ENCODE data around the gene ZNF444.
"Not testable (repeated sequence)": the region's sequence is repeated elsewhere in the genome, so short reads cannot be mapped to it uniquely, and the experiment has no call there.

The ZNF444 gene

DNA sequence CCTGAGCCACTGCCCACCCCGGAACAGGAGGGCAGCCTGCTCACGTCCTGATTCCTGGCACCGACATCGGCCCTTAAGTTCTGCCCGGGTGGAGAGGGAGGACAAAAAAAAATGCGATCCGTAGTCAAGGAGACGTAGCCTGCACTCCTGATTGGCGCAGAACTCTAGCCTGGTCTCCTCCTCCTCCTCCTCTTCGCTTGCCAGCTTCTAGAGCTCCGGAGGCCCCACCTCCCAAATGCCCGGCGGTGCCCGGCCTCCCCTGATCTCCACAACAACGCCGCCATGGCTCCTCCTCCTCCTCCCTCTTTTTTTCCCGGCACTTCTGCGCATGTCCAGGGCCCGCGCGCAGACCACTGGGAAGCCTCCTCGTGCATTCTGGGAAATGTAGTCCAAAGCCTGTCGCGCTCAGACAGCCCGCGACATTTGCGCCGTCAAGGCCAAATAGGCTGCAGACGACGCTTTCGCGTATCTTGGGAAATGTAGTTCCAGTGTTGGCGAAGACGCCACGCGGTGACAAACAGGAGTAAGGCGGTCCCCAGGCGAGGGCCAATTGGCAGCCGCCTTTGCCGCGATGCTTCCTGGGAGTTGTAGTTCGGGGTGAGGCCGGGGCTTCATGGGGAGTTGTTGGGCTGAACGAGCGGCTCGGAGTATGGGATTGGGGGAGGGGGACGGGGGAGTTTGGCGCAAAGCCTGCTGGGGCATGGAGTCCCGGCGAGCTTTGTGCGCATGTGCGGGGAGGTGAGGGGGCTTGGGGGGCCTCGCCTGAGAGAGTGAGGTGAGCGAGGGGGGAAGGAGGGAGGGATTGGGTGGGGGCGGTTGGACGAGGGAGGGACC lies at the start of gene ZNF444:
Gene ZNF444 (plus strand): TSS at position 705 of the 834 bp plus-strand sequence. CDS start 5,625 bp downstream, outside the sequence.
- in situ Hi-C loops (cut with MboI; ENCODE audit: low sequenced_read_pairs) = no loop called here

DNA sequence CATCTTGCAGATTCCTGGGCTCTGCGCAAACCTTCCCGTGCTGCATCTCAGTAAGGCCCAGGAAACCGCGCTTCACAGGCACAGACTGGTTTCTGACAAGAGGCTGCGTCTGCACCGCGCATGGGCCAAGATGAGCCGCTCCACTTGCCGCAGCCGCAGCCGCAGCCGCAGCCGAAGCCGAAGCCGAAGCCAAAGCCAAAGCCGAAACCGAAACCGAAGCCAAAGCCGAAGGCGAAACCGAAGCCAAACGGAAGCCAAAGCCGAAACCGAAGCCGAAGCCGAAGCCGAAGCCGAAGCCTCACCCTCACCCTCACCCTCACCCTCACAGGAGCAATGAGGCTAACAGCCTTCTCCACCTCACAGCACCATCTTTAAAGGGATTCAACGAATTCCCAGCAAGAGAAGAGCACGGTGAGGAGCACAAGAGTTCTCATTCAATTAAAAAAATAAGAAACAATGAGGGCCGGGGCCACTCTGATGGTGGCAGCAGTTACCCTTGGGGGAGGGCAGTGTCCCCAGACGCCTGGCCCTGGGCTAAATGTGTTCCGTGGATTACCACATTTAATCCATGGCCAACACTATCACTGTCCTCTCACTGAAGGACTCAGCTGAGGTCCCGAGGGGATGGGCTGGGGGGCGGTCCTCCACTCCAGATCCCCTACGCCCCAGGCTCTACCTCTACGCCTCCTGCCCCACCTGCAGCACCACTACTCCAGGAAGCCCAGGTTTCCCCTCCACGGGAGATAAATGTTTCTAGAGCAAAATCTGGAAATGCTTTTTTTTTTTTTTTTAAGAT lies 49.1 kb upstream of the ZNF444 start:
- in situ Hi-C loops (cut with MboI; ENCODE audit: low sequenced_read_pairs) = no loop called here

DNA sequence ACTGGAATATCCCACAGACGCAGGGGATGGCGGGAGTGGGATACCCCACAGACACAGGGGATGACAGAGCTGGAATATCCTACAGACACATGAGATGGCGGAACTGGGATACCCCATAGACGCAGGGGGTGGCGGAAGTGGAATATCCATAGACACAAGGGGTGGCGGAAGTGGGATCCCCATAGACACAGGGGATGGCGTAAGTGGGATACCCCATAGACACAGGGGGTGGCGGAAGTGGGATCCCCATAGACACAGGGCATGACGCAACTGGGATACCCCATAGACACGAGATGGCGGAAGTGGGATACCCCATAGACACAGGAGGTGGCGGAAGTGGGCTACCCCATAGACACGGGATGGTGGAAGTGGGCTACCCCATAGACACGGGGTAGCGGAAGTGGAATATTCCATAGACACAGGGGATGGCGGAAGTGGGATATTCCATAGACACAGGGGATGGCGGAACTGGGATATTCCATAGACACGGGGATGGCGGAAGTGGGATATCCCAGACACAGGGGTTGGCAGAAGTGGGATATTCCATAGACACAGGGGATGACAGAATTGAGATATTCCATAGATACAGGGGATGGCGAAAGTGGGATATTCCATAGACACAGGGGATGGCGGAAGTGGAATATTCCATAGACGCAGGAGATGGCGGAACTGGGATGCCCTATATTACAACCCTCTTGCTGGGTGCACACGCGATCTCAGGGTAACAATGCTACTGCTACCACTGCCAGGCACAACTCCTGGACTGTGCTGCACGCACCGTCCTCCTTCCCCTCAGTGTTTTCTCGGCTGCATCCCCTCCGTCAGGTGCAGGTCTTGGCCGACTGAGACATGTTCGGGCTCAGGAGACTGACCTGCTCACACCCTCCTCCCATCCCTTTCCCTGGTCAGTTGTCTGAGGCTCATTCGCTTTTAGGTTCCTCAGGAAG lies 48.1 kb upstream of the ZNF444 start:
- in situ Hi-C loops (cut with MboI; ENCODE audit: low sequenced_read_pairs) = no loop called here

DNA sequence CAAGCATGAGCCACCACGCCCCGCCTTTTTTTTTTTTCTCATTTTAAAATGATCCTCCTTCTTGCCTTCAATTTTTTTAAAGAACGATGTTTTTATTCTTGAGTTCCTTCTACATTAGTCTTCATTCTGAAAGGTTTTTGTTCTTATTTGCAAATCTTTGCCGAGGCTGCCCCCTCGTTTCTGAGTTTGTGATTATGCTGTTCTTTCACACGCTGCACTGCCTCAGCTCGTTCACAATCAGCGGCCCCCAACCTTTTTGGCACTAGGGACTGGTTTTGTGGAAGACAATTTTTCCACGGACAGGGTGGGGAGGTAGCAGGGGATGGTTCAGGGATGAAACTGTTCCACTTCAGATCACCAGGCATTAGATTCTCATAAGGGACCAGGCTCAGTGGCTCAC lies 46.6 kb upstream of the ZNF444 start:
- in situ Hi-C loops (cut with MboI; ENCODE audit: low sequenced_read_pairs) = no loop called here

DNA sequence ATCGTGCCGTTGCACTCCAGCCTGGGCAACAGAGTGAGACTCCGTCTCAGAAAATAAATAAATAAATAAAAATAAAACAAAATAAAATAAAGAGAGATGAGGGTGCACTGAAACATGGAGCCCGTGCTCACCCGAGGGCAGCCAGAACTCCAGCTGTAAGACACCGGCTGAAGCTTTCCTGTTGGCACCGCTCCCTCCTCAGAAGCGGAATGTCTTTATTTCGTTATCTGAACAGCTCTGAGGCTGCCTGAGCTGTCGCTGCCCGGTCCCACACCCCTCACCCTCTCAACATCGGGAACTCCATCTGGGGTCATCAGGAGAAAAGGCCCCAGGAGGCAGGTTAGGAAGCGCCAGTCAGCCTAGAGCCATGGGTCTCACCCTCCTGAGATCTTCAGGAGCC lies 44.4 kb upstream of the ZNF444 start:
- in situ Hi-C loops (cut with MboI; ENCODE audit: low sequenced_read_pairs) = no loop called here

DNA sequence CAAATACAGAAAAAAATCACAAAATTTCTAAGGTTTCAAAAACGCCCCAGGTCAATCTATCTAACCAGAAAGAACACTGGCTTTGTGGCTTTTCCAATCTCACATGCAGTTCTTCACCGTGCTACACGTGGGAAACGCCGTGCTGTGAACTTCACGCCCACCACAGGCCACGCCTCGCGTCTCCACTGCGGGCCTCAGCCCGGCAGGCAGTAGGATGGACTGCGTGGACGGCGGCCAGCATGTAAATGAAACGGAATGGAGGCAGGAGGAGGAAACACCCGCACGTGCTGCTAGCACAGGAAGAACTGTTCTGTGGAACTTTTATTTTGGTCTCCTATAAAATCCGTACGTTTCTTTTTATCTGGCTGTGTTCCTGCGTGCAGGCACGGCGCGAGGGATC lies 43.8 kb upstream of the ZNF444 start:
- in situ Hi-C loops (cut with MboI; ENCODE audit: low sequenced_read_pairs) = no loop called here

DNA sequence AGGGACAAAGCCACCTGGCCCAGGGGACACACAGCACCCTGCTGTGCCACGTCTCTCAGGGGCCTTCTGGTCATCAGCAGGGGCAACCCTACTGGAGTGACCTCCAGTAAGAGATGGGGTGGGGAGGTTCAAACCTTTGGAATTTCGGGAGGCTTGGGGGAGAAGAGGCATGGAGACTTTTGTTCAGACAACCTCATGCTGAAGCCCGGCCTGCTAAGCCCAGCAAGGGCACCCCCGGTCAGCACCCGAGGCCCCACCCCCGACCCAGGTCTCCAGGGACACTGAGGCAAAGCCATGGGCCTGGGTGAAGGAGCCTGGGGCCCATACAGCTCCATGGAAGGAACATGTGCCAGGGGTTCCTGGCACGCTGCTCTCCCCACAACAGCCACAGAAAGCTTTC lies 43.3 kb upstream of the ZNF444 start:
- in situ Hi-C loops (cut with MboI; ENCODE audit: low sequenced_read_pairs) = no loop called here

DNA sequence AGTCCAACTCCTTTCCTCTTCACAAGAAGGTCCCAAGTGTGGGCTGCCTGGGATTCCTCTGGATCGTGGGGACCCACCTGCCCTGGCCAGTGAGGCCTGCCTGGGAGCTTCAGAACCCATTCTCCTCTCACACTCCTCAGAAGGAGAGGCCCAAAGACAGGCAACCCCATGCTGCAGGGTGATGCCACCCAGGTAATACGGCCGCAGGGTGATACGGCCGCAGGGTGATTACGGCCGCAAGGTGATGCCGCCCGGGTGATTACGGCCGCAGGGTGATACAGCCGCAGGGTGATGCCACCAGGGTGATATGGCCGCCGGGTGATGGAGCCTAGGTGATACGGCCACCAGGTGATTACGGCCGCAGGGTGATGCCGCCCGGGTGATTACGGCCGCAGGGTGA lies 42.9 kb upstream of the ZNF444 start:
- in situ Hi-C loops (cut with MboI; ENCODE audit: low sequenced_read_pairs) = not testable (repeated sequence)

DNA sequence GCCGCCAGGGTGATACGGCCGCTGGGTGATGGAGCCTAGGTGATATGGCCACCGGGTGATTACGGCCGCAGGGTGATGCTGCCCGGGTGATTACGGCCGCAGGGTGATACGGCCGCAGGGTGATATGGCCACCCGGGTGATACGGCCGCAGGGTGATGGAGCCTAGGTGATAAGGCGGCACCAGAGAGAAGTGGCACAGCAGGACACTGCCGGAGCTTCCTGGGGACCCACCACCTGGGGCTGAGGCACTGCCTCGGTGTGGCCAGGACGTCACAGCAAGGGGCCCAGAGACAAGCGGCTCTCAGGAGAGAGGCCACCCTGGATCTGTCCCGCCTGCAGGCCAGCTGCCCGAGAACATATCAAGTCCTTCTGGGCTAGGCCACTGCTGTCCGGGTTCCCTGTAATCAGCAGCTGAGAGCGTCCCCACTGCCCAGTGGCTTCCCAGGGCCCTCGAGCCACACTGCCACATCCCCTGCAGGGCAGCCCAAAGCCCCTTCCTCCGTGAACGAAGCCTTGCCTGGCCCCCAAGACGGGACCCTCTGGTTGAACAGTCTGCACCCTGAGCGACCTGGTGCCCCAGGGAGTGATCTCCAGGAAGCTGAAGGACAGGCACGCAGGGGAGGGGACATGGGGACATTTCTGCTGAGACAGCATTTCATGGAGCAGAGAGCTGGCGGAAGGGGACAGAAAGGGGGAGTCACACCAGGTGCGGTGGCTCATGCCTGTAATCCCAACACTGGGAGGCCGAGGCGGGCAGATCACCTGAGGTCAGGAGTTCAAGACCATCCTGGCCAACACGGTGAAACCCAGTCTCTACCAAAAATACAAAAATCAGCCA lies 42.1 kb upstream of the ZNF444 start:
- in situ Hi-C loops (cut with MboI; ENCODE audit: low sequenced_read_pairs) = no loop called here

DNA sequence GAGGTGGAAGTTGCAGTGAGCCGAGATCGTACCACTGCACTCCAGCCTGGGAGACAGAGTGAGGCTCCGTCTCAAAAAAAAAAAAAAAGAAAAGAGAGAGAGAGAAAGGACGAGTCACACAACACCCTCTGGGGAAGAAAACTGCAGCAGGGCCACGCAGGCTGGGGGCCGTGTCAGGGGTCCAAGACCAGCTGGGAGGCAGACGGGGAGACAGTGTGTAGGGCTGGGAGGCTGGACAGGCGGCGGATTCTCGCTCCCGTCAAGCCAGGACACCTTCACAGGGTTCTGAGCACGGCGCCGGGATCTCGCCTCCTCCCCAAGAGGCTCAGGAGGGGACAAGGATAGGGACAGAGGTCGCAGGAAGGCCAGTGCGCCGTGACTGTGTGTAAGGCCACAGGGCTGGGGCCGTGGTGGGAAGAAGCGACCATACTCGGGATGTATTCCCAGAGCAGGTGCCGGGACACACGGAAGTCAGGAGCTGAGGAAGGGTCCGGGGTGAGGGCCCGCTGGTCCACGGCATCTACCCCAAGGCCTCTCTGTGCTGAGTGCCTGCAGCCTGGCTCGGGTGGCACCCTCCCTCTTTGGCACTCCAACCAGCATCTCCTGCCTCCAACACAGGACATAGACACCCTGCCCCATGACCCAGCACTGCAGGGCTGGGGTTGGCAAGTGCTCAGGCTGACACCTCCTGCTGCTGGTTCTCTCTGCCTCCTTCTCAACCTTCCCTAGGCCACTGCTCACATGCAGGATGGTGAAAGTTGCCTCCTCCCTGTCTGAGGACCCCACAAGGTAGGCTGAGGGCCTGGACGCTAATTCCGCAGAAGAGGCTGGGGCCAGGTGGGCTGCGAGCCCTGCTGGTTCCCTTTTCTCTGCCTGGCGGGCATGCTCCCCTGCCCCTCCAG lies 41.2 kb upstream of the ZNF444 start:
- in situ Hi-C loops (cut with MboI; ENCODE audit: low sequenced_read_pairs) = no loop called here

DNA sequence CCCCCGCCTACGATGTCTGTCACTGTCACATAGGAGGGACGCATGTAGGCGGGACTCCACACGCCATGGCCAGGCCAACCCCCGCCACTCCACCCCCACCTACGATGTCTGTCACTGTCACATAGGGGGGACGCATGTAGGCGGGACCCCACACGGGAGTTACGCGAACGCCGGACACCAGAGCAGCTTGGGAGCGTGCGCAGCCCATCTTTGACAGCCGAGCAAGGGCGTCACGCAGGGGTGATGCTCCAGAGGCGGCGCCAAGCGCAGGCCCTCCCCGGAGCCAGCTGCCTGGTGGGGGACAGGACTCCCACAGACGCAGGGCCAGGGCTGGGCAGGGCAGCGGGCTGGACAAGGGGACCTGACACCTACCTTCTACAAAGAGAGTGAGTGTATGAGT lies 40.0 kb upstream of the ZNF444 start:
- in situ Hi-C loops (cut with MboI; ENCODE audit: low sequenced_read_pairs) = no loop called here

DNA sequence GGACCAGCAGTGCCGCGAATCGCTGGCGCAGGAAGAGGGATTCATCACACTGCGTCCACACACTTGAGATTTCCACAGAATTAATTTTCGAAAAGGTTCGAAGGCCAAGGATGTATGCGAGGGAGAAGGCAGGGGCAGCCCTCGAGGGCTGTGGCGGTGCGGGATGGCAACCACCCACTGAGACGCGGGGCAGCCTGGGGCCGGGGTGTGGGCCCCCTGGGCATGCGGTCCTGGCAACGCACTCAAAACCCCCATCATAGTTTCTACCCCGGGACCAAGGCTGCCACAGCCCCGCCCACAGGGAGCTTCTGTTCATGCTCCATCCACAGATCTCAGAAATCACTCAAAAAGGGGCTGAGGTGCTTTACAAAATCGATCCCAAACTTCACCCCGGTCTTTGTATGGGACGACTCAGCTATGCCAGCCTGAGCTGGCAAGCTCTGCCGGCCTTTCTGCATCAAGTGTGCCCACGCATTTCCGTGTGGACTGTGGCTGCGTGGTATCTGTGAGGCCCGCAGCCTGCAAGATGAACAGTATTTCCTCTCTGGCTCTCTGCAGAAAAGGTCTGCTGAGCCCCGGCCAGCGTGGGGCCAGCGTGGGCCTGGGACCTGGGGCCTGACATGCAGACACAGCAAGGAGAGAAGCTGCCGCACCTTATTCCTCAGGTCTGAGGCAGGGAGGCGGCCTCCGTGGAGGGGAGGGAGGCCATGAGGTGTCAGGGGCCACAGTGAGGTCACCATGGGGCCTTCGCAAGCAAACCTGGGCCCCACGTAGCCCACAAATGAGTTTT lies 39.1 kb upstream of the ZNF444 start:
- in situ Hi-C loops (cut with MboI; ENCODE audit: low sequenced_read_pairs) = no loop called here

DNA sequence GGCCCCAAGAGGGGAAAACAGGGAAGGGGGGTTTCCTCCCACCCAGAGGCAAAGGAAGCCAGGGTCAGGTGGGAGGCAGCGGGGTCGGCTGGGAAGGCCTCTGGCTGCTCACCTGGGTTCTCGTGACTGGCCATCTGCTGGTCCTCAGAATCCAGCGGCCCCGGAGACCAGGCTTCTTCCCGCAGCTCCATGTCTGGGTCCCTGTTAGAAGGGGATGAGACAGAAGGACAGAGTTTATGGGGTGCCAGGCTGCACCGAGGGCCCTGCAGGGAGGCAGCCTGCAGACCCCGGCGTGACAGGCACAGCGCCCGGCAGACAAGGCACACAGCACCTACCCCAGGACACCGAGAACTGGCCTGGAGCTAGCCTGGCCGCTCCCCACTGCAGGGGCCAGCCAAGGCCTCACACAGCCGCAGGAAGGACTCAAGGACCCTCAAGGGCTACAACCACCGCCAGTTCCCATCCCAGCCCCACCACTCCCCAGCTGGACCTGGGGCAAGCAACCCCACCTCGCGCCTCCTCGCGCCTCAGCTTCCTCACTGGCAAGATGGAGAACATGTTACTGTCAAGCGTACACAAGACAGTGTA lies 38.0 kb upstream of the ZNF444 start:
- in situ Hi-C loops (cut with MboI; ENCODE audit: low sequenced_read_pairs) = no loop called here

DNA sequence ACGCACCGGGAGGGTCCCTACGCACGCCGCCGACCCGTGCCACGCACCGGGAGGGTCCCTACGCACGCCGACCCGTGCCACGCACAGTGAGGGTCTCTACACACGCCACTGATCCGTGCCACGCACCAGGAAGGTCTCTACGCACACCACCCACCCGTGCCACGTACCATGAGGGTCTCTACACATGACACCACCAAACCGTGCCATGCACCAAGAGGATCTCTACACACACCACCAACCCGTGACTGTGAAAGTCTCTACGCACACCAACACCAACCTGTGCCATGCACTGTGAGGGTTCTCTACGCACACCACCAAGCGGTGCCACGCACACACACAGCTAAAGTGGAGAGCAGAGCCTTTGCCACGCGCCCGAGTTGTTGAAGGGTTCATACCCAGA lies 36.7 kb upstream of the ZNF444 start:
- in situ Hi-C loops (cut with MboI; ENCODE audit: low sequenced_read_pairs) = no loop called here

DNA sequence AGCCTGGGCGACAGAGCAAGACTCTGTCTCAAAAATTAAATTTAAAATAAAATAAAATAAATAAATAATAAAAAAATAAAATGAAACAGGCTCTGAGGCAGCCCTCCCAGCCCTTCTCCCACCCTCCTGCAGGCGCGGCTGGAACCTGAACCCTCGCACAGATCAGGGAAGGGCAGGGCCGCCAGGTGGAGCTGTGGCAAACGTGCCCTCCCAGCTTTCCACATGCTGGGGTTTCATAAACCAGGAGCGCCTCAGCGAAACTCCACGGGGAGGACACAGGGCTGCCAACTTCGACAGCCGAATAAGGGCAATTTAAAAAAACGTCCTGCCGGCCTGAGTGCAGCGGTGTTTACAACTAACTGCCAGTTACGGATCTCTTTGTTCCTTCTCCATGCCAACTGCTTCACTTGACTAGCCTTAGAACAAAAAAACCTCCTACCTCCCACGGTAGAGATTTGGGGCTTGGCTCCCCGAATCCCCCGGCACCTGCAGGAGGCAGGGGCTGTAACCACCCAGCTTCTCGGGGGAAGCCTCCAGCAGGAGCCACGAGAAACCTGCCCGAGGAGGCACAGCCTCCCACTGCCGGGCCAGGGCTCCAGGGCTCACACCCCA lies 35.9 kb upstream of the ZNF444 start:
- in situ Hi-C loops (cut with MboI; ENCODE audit: low sequenced_read_pairs) = no loop called here

DNA sequence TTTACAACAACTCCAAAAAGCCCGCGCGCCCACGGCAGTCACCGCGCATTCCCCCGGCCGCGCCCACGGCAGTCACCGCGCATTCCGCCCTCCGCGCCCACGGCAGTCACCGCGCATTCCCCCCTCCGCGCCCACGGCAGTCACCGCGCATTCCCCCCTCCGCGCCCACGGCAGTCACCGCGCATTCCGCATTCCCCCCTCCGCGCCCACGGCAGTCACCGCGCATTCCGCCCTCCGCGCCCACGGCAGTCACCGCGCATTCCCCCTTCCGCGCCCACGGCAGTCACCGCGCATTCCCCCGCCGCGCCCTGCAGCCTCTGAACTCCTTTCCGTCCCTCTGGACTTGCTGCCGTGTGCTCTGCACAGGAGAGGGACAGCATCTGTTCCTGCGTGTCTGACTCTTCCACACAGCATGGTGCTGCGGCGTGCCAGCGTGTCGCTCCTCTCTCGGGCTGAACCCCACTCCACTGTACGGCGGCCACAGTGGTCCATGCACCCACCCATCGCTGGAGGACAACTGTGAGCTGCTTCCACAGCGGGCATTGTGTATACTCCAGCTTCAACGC lies 35.2 kb upstream of the ZNF444 start:
- in situ Hi-C loops (cut with MboI; ENCODE audit: low sequenced_read_pairs) = not testable (repeated sequence)

DNA sequence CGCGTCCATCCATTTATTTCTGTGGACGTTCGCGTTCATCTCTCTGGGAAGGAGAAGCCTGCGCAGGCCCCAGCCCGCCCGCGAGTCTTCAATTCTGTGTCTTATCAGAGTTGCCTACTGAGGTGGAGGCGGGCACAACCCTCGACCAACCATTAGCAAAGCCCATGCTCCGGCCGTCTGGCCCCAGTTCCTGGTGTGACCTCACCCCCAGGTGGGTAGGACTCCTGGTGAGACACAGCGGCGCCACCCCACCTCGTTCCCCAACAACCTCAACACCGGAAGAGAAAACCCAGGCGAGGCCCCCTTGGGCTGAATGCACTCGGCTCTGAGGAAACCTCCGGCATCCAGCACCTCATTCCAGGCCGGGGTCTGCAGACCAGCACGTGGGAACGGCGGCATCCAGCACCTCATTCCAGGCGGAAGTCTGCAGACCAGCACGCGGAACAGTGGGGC lies 34.7 kb upstream of the ZNF444 start:
- in situ Hi-C loops (cut with MboI; ENCODE audit: low sequenced_read_pairs) = no loop called here

Data from HL-60/S4 treated with retinoic acid at 250 ng/mL for 4 days and 3 days (cell line).